HG02938 (cell line): ENCODE data around the gene ANKS1B.
"Not testable (repeated sequence)": the region's sequence is repeated elsewhere in the genome, so short reads cannot be mapped to it uniquely, and the experiment has no call there.

Experiments used
- ATAC-seq: cut with Tn5 transposase; IDR thresholded peaks from one replicate; pipeline ENCODE4 v1.9.1; 2021; ENCODE audit warnings: mild to moderate bottlenecking, moderate library complexity; ENCODE audit not compliant: unreplicated experiment

The ANKS1B gene

DNA sequence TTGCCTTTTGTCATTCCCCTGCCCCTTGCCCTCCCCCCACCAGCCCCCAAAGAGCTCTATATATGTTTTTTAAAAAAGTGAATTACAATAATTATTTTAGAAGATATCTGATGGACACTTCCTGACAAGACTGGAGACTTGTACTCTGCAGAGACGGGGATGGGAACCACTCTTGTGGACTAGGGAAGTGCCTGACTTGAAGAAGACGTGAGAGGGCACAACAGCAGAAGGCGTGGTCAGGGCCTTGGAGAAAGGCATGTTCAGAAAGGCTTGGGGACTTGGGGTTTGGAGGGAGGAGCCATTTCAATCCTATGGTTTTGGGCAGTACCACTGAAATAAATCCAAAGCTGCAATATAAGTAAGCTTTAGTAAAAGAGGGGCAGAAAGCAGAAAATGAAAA lies 1184.9 kb downstream of the ANKS1B start:
- ATAC-seq = no peak

DNA sequence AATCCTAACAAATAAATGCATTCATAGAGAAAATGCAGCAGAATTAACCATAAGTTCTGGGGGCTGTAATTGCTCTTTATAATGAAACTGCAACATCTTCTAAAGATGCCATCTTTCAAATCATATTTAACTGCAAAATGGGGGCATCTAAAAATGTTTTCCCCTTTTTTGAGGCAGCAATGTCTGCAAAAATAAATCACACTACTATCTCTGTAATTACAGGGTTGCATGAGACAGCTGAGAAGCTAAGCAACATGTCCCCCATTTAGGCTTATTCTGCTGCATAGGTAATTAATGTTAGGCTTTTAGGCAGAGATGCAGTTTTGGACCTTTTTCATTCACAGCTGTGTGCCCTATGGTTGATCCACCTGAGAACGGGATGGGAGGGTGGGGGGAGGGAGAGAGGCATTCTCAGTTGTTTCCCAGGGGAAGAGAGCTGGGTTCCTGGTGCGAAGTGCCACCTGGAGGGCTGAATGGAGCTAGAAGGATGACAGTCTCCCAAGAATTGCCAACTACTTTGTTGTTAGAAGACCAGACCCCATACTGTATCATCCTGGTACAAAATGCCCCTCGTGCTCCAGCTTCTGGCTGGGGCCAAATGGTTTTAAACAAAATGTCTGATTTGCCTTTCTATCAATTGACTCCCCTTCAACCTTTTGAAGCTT lies 1185.5 kb downstream of the ANKS1B start:
- ATAC-seq = no peak

DNA sequence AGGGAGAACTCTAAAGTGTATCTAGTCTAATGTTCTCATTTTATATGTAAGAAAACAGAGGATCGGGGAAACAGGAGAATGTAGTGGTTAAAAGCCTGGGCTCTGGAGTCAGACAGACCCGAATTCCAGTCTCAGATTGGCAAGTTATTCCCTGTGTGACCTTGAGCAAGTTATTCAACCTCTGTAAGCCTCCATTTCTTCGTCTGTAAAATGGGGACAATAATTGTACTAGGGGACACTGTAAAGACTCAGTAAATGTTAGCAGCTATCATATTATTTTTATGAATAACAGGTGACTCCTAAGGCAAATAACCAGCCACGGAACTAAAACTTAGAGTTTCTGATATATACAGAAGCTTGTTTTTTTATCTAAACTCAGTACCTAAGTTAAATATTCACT lies 1187.5 kb downstream of the ANKS1B start:
- no peak for ATAC-seq

DNA sequence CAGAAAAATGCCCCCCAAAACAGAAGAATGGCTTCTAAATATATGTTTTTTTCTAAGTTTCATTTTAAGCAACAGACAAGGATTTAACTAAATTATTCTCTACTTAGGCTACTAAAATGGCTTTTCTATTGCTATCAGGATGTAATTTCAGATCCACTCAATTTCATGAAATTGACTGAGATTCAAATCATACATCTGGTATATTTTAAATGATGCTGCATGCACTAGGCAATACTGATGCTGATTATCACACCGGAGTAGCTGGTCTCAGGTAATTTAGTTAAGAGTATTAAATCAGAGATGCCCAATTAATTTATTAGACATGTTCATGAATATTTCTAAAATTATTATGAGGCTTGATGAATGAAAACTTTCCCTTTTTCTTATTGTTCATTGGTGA lies 1188.0 kb downstream of the ANKS1B start:
- no peak for ATAC-seq

DNA sequence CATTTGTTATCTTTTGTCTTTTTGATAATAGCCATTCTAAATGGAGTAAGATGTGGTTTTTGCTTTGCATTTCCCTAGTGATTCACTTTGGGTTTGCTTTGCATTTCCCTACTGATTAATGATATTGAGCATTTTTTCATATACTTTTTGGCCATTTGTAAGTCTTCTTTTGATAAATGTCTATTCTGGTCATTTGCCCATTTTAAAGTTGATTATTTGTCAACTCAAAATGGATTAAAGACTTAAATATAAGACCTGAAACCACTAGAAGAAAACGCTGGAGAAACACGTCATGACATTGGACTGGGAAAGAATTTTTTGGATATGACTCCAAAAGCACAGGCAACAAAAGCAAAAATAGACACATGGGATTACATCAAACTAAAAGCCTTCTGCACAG lies 1191.6 kb downstream of the ANKS1B start:
- no peak for ATAC-seq

DNA sequence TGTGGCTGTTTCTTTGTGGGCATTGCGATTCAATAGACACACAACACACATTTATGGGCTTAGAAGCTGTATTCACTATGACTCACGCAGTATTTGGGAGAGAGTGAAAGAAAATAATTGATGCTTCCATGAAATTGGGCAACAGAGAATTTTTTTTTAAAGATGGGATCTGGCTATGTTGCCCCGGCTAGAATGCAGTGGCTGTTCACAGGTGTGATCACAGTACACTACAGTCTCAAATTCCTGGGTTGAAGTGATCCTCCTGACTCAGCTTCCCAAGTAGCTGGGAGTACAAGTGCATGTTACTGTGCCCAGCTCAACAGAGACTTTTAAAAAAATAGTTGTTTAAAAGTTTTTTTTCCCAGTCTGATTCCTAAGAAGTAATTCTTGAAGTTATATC lies 1193.3 kb downstream of the ANKS1B start:
- no peak for ATAC-seq

DNA sequence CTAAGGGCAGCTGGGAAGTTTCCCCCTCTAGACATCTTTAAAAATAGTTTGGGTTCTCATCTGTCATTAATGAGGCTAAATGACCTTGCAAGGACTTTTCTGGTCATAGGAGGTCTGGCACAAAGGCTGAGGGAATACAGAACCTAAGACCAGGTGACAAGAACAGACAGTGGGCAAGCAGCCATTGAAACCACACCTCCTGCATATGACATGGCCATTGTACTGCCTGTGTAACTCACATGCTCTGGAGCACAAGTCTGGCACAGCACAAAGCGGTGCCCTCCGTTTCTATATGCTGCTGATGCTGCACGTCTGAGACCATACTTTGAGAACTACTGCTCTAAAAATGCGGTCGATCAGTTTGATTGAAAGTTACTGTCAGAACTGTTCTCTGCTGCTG lies 1196.3 kb downstream of the ANKS1B start:
- no peak for ATAC-seq

DNA sequence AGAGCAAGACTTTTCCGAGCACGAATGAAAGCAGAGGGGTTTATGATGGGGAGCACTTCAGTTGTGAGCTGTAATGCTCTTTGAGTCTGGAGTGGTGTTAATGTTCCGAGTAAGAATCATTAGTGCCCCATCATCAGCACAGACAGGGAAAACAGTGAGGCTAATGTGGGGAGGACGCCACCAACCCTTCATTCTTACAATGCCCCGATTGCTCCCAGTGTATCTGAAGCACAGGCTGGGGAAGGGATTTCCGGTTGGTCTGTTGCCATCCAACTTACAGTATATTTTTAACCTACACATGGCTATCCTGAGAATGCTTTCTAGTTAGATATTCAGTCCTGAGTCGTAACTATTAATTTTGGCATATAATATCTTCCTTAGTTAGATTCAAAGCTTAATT lies 1198.1 kb downstream of the ANKS1B start:
- ATAC-seq = no peak

DNA sequence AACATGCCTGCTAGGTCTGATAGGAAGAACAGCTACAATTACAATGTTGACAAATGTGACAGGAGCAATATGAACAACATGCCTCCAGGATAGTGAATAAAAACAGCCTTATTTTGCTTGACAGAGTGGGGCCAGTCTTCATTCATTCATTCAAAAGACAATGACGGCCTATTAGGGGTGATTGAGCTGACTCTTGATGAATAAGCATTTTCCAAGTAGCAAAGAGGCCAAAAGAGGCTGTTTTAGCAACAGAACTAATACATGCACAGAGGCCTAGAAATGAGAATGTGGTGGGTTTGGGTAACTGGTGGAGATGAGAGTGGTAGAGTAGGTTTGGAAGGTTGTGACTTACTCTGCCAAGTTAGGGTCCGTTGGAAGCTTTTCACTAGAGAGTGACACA lies 1201.3 kb downstream of the ANKS1B start:
- ATAC-seq = no peak

DNA sequence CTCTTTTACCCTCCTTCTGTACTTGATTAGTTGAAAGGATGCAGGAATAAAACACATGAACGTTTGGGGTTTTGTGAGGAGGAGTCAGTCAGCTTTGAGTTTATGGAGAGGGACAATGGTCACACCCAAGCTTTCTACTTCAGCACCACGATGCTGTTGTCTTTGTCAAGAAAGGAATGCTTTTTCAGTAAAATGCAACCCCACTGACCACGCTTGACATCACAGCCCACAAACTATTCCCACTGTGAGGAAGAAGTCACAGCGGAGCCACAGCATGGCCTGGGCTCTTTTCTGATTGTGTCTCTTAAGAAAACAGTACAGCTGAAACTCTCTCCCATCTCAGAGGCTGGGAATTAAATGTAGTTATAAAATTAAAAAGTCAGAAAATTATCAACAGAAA lies 1204.5 kb downstream of the ANKS1B start:
- no peak for ATAC-seq

DNA sequence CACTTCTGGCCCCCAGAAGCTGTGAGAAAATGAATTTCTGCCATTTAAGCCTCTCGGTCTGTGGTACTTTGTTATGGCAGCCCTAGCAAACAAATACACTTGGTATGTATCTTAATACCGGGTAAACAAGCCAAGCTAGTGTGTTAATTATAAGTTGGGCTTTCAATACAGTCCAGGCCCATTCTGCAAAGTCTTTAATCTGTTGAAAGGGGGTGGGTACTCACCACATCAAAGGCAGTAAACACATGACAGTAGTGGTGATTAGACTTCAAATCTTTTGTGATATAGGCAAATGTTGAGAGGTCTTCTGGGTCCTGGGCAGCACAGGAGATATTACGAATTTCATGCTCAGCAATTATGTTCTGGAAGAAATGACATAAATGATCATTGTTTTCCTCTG lies 1211.9 kb downstream of the ANKS1B start:
- no peak for ATAC-seq

DNA sequence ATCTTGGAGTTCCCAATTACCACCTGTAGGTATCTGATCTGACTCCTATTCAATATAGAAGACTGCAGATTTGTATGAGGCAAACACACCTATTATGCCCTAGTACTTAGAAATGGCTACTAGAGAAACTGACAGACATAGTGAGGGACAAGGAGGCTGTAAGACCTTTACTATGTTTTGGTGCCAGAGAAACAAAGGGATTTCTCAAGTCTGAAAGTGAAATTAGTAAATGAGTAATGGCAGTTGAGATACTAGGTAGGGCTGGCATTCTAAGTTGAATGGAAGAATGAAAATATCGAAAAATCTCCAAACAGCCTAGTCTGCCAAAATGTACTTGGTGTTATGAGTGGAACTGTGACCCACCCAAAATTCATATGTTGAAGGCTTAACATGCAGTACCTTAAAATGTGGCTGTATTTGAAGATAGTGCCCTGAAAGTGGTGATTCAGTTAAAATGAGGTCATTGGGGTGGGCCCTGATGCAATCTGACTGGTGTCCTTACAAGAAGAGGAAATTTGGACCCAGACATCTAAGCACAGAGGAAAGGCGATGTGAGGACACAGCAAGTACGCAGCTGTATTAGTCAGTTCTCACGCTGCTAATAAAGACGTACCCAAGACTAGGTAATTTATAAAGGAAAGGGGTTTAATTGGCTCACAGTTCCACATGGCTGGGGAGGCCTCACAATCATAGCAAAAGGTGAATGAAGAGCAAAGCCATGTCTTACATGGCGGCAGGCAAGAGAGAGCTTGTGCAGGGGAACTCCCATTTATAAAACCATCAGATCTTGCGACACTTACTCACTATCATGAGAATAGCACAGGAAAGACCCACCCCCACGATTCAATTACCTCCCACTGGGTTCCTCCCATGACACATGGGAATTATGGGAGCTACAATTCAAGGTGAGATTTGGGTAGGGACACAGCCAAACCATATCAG lies 1212.7 kb downstream of the ANKS1B start:
- no peak for ATAC-seq

DNA sequence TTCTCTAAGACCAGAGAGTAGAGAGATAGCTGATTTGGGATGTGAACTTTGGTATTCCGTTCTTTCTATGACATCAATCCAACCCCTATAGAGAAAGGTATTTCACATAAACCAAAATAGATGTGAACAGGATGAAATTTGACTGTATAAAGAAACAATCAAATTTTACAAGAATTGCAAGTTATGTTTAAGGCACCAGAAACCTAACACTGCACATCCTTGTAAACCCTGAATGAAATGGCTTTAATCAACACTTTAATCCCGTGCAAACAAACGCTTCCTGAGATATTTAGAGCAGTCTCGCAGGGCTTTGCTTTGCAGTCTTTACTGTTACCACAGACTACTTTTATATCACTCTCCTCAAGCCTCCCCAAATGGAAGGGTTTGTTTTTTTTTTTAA lies 1214.5 kb downstream of the ANKS1B start:
- no peak for ATAC-seq

DNA sequence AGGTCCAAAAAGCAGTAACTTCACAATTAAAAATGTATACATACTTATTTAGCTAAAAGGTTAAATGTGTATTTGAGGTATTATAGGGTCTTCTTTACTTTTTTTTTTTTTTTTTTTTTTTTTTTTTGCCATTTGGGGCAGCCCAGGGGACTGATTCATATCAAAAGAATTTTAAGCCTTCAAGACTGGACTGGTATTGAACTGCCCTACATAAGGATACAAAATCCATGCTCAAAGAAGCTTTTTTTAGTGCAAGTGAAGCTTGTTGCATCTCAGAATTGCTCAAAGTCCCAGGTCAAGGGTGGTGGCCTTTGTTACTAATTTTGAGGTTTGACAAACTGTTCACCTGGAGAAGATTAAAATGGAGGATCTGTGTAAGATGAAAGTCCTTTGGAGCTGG lies 1215.7 kb downstream of the ANKS1B start:
- no peak for ATAC-seq

DNA sequence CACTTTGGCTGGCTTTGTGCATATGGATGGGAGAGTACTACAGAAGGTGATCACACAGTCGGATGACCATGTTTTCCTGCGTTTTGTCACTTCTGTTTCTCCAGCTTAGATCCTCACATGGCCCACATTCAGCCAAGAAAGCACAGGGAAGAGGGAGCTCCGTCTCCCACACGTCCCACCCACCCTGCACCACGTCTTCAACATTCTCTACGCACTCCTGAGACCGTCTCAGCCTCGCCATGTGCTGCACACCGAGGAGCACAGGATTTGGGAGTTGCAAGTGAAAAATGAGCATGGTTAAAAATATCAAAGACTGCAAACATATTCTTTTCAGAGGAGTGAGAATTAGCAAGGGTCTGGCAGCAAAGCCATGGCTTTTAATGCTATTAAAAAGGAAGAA lies 1217.5 kb downstream of the ANKS1B start:
- ATAC-seq = no peak

DNA sequence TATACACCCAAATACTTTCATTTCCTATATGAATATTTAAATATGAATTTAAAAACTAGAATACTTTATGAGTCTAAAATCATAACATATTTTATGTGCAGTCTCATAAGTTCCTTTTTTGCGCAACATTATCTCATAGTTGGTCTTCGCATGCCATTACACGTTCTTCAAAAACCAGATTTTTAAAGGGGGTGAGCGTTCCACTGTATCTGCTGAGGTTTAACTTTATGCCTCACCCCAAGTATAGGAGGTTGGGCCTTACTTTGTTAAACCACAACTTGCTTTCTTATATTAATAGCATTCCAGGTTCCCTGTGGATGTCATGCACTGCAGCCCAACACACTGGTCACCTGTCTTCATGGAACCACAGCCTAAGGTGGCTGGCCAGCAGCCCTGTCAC lies 1221.1 kb downstream of the ANKS1B start:
- ATAC-seq = no peak

DNA sequence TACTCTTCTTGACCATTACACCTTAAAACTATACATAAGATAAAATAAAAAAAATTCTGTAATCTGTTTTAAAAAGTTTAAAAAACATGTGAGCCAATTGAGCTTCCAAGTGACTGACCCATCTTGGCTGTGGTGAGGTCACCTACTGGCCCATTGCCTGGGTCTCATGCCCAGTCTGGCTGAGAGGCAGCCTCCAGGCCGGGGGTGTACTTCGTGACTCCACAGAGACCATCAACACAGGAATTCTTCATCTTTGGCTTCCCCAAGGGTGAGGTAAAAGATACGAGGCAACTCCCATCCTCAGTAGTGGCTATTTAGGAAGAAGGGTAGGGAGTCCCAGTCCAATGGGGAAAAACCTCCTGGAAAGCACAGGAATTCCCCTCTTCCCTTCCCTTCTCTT lies 1226.4 kb downstream of the ANKS1B start:
- no peak for ATAC-seq

DNA sequence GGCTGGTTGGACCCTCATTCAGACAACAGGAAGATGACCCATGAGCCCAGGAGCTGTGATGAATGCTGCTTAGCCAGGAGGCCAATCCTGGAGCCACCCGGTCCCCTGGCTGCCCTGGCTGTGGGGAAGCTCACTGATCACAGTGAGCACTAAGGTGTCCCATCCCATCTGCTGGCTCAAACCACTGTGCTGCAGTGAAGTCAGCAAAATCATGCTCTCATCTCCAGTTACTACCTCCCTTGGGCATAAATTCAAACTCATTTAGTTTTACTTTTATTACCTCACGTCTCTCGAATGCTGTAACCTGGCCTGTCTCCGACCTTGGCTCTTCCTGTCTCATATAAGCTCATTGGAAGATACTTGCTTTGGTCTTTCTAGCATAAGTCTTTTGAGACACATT lies 1227.3 kb downstream of the ANKS1B start:
- ATAC-seq = no peak

DNA sequence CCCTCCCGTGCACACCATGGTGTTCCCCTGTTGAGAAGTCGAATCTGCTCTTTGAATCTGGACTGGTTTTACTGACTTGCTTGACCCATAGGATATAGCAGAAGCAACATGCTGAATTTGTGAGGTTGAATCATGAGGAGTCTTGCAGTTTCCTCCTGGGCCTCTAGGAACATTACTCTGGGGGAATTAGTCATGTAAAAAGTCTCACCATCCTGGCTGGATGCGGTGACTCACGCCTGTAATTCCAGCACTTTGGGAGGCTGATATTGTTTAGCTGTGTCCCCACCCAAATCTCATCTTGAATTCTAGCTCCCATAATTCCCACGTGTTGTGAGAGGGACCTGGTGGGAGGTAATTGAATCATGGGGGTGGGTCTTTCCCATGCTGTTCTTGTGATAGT lies 1228.9 kb downstream of the ANKS1B start:
- not testable (repeated sequence) for ATAC-seq

DNA sequence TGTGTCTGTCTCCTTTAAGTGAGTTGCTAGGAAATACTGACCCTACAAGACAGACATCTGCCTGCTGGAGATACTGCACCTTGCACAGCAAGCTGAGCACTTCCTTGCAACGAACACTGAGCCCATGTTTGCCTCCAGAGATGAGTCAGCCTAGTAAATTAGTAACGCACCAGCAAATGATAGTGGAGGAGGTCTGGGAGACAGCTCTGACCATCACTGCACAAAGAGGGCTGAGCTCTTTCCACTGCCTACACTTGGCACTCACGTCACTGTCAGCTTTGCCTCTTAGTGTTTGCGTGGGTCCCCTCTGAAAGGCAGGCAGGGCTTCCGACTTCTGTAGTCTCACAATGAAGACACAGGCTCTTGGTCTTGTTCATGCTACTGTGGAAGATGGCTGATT lies 1230.6 kb downstream of the ANKS1B start:
- ATAC-seq = peak; percentile 99

DNA sequence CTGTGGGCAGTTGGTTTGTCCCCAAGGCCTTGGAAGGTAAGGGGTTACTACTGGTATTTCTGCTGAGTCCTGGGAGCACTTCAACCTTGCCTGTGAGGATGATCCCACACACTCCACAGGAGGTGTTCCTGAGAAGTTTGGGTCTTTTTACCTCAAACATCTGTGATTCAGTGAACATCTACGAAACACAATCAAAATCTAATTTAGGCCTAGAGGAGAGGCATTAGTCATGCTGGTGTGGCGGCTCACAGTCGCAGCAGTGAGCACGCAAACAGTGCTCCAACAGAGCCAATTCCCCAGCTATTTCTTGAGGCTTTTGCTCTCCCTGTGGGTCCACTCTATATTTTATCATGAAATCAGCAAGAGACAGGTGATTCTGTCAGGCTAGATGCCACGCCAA lies 1232.0 kb downstream of the ANKS1B start:
- ATAC-seq = no peak

DNA sequence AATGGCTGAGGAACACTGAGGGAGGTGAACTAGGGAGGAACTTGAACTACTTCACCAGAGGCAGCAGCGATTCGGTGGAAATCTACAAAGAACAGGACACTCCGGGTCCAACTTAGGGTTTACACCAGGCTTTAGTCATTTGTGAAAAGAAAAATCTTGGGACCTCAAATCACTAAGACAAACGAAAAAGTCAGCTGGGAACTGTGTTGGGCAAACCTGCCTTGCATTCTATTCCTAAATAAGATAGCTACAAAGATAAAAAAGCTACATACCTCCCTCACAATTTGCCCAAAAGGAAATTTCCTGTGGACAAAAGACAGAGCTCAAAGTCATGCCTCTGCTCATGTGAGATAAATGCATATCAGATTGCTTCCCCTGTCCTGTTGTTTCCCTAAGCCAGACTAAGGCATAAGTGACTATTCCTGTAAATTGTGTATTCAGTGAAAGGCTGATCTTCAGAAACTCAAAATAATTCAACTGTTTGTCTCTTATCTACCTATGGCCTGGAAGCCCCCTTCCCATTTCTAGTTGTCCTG lies 1233.1 kb downstream of the ANKS1B start:
- no peak for ATAC-seq
